Measurements from ENCODE around the gene PTOV1.

- TF ChIP-seq CTCF (conservative IDR thresholded peaks at IDR 0.05 in 1 of 2, IDR thresholded peaks at IDR 0.05 in 1 of 2; ENCODE audit: extremely low read depth in 1 of 2, insufficient read depth in 1 of 2, low read depth in 1 of 2, low read length in 2 of 2) (no peak), EZH2 (IDR thresholded peaks at IDR 0.05; ENCODE audit: borderline replicate concordance, low read length) (no peak)
Measured at GRCh38 chr19:49857838-49858087, 6.8 kb downstream of the PTOV1 start.

Measured in mammary epithelial cell (primary cell).